ENCODE measurements around the gene CSTB.
A peak's percentile ranks its signal among the peaks of the same experiment; 100 is the strongest.

The CSTB gene

DNA sequence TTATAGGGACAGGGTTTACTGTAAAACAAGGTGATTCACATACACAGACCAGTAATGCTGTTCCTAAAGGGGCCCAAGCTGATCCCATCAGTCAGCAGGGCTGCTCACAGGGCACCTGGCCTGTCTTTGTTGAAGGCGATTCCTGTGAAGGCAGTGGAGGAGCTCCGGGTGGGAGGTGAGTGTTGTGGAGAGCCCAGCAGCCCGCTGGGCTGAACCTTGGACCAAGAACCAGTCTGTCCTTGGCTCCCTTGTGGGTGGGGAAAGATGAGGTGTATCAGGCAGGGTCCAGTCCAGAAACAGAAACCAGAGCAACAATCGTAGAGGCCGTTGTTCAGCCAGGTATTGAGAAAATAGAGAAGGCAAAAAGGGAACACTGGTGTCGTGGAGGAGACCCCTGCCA is 44.6 kb downstream of the CSTB start:
- no peak for DNase-seq (ENCODE audit: low read depth)

GRCh38 chr21:43728467-43729390 is 47.4 kb downstream of the CSTB start:
- peak; percentile 96 for DNase-seq (ENCODE audit: low read depth)

- DNase-seq (ENCODE audit: low read depth) = no peak
Observed at GRCh38 chr21:43728154-43728466, 48.0 kb downstream of the CSTB start.

DNA sequence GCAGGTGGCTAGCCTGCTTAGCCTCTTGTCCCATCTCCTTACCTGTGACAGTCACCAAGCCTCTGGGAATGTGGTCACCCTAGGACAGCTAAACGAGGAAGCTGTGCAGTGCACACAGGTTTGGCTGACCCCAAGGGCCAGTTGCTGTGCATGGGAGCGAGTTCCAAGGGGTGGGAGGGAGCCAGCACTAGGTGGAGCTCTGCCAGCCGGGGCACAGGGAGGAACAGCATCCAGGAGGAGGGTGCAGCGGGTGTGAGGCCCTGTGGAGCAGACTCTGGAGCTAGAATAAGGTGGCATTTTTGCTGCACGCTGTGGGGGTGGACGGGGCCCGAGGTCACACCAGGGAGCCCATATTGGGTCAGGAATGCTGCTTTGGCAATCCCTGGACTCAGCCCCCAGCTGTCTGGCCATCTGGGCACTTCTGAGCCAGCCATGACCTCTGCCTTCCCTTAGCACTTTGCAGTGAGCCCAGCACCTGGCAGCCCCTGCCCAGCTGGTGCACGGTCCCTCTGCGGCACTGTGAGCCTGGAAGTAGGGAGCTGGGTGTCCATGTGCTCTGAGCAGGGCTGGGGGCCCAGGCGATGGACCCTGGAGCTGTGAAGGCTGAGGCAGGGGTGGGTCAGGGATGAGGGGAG is 48.5 kb downstream of the CSTB start:
- no peak for DNase-seq (ENCODE audit: low read depth)

GRCh38 chr21:43726686-43727518 is 49.2 kb downstream of the CSTB start:
- DNase-seq (ENCODE audit: low read depth) = no peak
